Testis (tissue), 2 donors: ENCODE measurements around the gene DOK5.

ENCODE experiments used
- CTCF ChIP-seq, 3 experiments: fragments of 450-650 bp in 2 of 3; fragments of 200-600 bp in 1 of 3; sonication (generic) in 1 of 3; IDR thresholded peaks; one replicate each; pipeline ENCODE4 v1.5.1; 2016 to 2019; ENCODE audit warnings: antibody characterized with exemption in 3 of 3, mild to moderate bottlenecking in 2 of 3, moderate library complexity in 1 of 3
- POLR2A ChIP-seq: fragments of 450-650 bp; IDR thresholded peaks from one replicate; pipeline ENCODE4 v1.6.1; 2017; ENCODE audit warnings: antibody characterized with exemption, mild to moderate bottlenecking, moderate library complexity

DNA sequence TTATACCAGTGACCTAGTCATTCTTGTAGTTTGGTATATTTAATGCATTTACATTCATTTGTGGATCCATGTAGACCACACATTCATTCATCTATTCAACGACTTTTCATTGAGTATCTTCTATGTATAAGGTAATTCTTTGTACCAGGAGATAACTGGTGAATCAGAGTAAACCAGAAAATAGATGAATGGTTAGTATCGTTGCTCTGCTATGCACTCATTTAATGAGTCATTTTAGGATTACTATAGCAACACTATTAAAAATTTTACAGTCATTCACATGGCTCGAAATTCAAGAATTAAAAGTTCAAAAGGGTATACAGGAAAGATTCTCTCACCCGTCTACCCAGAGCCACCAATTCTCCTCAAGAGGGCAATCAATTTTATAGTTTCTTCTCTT, 26.8 kb downstream of the DOK5 start:
- TF ChIP-seq CTCF (IDR thresholded peaks at IDR 0.05), result no peak
- TF ChIP-seq POLR2A, result no peak
